GM12875 (cell line): ENCODE data around the gene BBS9.
"Not testable (repeated sequence)": the region's sequence is repeated elsewhere in the genome, so short reads cannot be mapped to it uniquely, and the experiment has no call there.

Experiments
- H3K4me3 ChIP-seq: one replicate; pipeline ENCODE4 v1.5.1; 2011; ENCODE audit warnings: low read depth, low read length, control low read depth
- TF ChIP-seq, protein P1 (sequence below): IDR thresholded peaks from 2 replicates; pipeline ENCODE4 v1.5.1; 2011; ENCODE audit warnings: low read depth, mild to moderate bottlenecking, control low read depth, inconsistent platforms, low read length, moderate library complexity, borderline replicate concordance; ENCODE audit not compliant: insufficient read depth

The BBS9 gene

DNA sequence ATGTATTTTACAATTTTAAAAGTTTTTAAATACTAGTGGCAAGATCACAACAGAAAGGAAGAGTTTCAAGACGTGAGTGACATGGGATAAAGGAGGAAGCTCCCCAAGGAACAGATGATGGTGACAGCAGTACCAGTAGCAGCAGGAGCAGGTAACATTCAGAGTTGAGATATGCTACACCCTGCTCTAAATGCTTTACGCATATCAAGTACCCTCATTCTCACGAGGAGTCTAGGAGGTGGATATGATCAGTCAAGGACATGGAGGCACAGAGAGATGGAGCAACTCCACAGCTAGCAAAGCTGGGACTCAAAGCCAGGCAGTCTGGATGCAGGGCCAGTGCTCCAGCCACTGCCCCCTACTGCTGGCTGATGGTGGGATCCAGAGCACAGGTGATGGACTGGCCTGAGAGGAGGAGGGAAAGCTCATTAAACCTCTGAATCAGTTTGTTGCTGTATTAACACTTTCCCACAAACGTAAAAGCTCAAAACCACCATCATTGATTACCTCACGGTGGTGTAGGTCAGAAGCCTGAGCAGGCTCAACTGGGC is 37.6 kb upstream of the BBS9 start:
- no peak overlapping the region for H3K4me3 ChIP-seq
- TF ChIP-seq, protein P1, sequence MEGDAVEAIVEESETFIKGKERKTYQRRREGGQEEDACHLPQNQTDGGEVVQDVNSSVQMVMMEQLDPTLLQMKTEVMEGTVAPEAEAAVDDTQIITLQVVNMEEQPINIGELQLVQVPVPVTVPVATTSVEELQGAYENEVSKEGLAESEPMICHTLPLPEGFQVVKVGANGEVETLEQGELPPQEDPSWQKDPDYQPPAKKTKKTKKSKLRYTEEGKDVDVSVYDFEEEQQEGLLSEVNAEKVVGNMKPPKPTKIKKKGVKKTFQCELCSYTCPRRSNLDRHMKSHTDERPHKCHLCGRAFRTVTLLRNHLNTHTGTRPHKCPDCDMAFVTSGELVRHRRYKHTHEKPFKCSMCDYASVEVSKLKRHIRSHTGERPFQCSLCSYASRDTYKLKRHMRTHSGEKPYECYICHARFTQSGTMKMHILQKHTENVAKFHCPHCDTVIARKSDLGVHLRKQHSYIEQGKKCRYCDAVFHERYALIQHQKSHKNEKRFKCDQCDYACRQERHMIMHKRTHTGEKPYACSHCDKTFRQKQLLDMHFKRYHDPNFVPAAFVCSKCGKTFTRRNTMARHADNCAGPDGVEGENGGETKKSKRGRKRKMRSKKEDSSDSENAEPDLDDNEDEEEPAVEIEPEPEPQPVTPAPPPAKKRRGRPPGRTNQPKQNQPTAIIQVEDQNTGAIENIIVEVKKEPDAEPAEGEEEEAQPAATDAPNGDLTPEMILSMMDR: peak; percentile 20; the same call in 1 of the 2 replicates

DNA sequence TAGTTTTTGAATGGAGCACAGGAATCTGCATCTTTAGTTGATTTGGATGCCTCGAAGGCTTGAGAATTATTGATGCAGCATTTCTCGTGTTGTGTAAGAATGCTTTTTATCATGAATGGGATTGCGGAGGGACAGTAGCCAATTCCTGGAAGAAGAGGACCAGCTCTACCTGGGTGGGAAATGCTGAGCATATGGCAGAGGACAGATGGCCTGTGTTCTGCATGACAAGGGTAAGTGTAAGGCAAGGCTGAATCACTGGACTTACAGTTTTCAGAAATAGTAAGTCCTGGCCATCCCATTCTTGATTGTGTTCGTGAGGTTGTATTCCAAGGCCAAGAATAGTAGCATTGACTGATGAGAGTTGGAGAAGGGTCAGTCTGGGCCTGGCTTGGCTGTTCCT is 36.1 kb upstream of the BBS9 start:
- no peak overlapping the region for H3K4me3 ChIP-seq
- TF ChIP-seq, protein P1: no peak

DNA sequence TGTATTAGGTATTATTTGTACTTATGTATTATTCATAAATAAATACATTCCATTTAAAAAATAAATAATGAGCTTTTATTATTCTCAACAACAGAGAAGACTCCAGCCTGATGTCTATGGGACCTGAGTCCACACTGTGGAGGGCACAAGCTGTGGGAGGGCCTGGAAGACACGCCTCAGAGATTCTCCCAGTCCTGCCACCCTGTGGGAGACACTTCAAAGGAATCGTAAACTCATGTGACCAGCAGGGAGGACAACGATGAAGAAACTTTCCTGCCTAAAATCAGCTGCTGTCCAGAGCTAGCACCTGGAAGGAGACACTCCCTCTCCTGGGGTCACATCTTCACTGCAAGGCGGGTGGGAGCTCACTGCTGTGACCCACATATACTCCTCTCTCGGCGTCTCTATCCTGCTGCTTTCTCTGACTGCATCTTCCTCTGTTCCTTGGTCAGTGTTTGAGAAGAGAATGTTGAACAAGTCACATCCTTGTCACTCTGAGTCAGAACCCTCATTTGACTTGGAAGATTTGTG is 34.6 kb upstream of the BBS9 start:
- not testable (repeated sequence) for H3K4me3 ChIP-seq

DNA sequence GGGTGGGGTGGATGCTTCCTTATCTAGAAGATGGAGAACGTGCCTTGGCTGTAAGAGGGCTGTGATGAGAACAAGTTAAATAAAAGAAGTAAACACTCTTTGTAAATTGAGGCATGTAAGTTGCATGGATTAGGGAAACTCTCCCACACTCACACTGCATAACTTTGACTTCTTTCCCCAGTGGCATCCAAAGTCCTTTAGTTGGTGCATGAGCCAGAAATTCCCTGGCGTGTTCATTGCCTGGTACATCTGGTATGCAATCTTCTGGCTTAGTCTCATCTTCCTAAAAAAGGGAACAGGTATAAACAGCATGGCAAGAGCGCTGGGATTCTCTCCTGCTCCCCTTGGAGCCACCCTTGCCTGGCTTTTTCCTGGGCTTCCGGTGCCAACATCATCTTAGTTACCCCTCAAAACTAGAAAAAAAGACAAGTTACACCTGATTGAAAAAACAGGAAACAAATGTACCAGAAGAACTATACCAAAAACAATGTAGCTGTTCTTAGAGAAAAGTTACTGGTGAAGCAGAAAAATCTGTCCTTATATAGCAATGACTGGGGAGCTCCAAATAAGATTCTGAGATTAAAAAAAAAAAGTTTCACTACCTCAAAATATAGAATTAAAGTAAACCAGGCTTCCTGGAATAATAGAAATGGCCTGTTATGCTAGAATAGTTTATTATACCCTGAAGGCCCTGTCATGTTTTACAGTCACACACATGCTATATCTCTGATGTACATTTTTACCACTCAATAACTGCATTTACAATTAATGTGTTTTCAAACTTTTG is 30.0 kb upstream of the BBS9 start:
- H3K4me3 ChIP-seq: no peak overlapping the region
- TF ChIP-seq, protein P1: no peak

DNA sequence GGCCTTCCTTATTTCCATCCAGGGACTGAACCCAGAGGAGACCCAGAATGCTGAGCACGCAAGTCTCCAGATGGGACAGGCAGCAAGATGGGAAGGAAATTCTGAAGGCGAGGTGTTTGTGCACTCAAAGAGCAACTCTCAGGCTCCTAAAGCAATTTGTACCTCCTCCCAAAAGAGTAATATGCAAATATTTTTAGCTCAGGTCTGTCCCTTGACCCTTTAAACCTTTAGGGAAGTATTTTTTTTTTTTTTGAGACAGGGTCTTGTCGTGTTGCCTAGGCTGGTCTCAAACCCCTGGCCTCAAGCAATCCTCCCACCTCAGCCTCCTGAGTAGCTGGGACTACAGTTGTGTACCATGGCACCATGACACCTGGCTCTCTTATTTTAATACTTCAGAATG is 28.6 kb upstream of the BBS9 start:
- TF ChIP-seq, protein P1: no peak
- H3K4me3 ChIP-seq: no peak overlapping the region

DNA sequence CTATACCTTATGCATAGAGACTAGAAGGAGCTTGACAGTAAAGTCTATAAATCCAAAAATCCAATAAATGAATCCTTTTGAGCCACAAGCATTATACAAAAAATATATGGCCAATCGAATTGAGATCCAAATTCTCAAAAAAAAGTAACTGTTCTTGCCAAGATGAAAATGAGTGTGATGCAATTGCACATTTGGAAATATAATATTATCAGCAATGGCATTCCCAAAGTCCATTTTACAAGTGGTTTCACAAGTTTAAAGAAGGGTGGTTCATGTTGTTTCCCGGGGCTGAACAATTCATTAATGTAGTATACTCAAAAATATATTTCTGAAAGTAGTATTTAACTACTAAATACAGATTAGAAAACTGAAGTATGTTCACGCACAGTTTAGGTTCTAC is 27.5 kb upstream of the BBS9 start:
- H3K4me3 ChIP-seq: no peak overlapping the region
- TF ChIP-seq, protein P1: no peak

DNA sequence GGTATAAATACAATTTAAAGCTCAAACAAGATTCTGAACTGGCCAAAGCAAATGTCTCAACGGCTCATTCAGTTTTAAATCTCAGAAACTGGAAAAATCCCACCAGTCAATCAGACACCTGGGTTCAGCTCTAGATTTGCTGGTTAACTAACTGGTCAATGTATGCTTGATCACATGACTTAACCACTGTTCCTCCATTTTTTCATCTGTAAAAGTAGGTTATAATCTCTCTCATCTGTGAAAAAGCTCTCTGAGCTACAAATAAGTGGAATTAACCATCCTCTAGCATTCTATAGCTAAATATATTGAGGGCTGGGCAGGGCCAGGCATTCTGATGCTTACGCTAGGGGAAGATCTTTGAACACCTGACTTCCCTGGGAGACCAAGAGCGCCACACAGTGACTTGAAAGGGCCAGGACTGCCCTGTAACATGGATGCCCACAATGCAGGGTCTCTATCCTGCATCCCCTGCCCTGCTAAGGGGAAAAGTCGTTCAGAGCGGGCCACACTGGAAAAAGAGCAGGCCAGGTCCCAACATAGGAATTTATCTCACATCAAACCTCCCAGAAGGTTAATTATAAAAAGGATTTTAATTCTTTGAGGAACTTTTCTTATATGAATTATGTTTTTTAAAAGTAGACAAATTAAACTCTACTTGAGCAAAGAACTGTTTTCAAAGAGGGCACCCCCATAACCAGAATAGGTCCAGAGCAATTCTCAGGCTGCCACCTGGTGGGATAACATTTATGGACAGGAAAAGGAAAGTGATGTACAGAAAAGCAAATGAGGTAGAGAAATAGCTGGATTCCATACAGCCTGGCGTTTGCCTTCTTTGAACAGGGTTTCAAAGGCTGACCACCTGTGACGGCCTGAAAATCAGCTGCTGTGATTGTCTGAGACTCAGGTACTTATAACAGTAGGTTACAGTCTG is 22.0 kb upstream of the BBS9 start:
- peak overlapping the region; percentile 11 for H3K4me3 ChIP-seq
- TF ChIP-seq, protein P1: peak; percentile 73
